H1 (cell line): ENCODE results near the gene SCN10A. TPM values are rescaled to one million over a fixed set of nuclear protein-coding genes. Genes with fewer than 3 reads are reported as not detected.

Source experiments
- CTCF ChIA-PET: fragments of 300-600 bp; sonication (Branson Sonifier 250); formaldehyde crosslinking; loops from one replicate; lab custom pipeline; 2021; ENCODE audit not compliant: partially characterized antibody; lab: Charles Lee
- POLR2A ChIA-PET: fragments of 300-600 bp; sonication (Branson Sonifier 250); formaldehyde crosslinking; loops from one replicate; lab custom pipeline; 2021; ENCODE audit warnings: inconsistent platforms; ENCODE audit not compliant: partially characterized antibody; lab: Charles Lee
- DNase-seq, 2 experiments: peaks; one replicate each; pipeline versions ENCODE4 v3.0.0 to v3.0.0-alpha.2; 2010 to 2022; ENCODE audit warnings: low spot score in 2 of 2, low read depth in 1 of 2, mixed read lengths in 1 of 2
- FAIRE-seq: peaks from 2 replicates; lab custom pipeline; 2011; peaks lifted over from hg19 to GRCh38; lab: Jason Lieb, UNC
- H2AFZ ChIP-seq: 2 replicates; pipeline ENCODE4 v1.8.1; 2012; ENCODE audit warnings: low read length, inconsistent platforms
- H2AK5ac ChIP-seq: 2 replicates; pipeline ENCODE4 v1.6.1; 2013; ENCODE audit warnings: low read depth, low read length
- H2BK120ac ChIP-seq: replicated peaks from 2 replicates; pipeline ENCODE3; 2013; ENCODE audit warnings: low read depth, low read length, inconsistent platforms
- H2BK12ac ChIP-seq: 2 replicates; pipeline ENCODE4 v1.6.1; 2013; ENCODE audit warnings: low read depth, low read length
- H2BK15ac ChIP-seq: 2 replicates; pipeline ENCODE4 v1.6.1; 2013; ENCODE audit warnings: low read length
- H2BK20ac ChIP-seq: 2 replicates; pipeline ENCODE4 v1.6.1; 2013; ENCODE audit warnings: low read length
- H2BK5ac ChIP-seq: 2 replicates; pipeline ENCODE4 v1.6.1; 2013; ENCODE audit warnings: low read depth, low read length
- H3K14ac ChIP-seq: 2 replicates; pipeline ENCODE4 v1.6.1; 2013; ENCODE audit warnings: inconsistent platforms; ENCODE audit not compliant: insufficient read length
- H3K18ac ChIP-seq: 2 replicates; pipeline ENCODE4 v1.6.1; 2013; ENCODE audit warnings: low read length; ENCODE audit errors: extremely low read depth
- H3K23ac ChIP-seq: 2 replicates; pipeline ENCODE4 v1.6.1; 2013; ENCODE audit warnings: inconsistent platforms; ENCODE audit not compliant: insufficient read length
- H3K23me2 ChIP-seq: 2 replicates; pipeline ENCODE4 v1.6.1; 2013; ENCODE audit warnings: low read depth, low read length
- H3K27ac ChIP-seq: 2 replicates; pipeline ENCODE4 v1.6.1; 2011; ENCODE audit warnings: low read depth, low read length, inconsistent platforms
- H3K27me3 ChIP-seq, 4 experiments: replicated peaks in 1 of 4; 1 replicate in 1 of 4; 2 replicates in 3 of 4; pipeline versions ENCODE4 v1.6.1 to v1.8.1; 2011 to 2013; ENCODE audit warnings: low read length in 3 of 4, mild to moderate bottlenecking in 3 of 4, inconsistent platforms in 2 of 4, mixed read lengths in 2 of 4, moderate library complexity in 1 of 4; ENCODE audit not compliant: control insufficient read depth in 3 of 4, insufficient read depth in 3 of 4; ENCODE audit errors: extremely low read depth in 1 of 4
- H3K36me3 ChIP-seq, 4 experiments: 2 replicates each; pipeline versions ENCODE4 v1.6.1 to v1.8.1; 2011 to 2013; ENCODE audit warnings: mild to moderate bottlenecking in 4 of 4, low read length in 3 of 4, moderate library complexity in 2 of 4, control low read depth in 1 of 4, inconsistent platforms in 1 of 4; ENCODE audit not compliant: insufficient read depth in 4 of 4, control insufficient read depth in 2 of 4
- H3K4ac ChIP-seq: replicated peaks from 2 replicates; pipeline ENCODE3; 2013; ENCODE audit warnings: low read length, low read depth, mixed read lengths, inconsistent platforms; ENCODE audit not compliant: insufficient read length
- H3K4me1 ChIP-seq, 4 experiments: replicated peaks in 1 of 4; 1 replicate in 1 of 4; 2 replicates in 3 of 4; pipeline versions ENCODE4 v1.6.1 to v1.8.1; 2011 to 2013; ENCODE audit warnings: low read length in 3 of 4, inconsistent platforms in 2 of 4, mixed read lengths in 1 of 4; ENCODE audit not compliant: insufficient read depth in 4 of 4, control insufficient read depth in 3 of 4
- H3K4me2 ChIP-seq, 2 experiments: 2 replicates each; pipeline versions ENCODE4 v1.6.1 to v1.8.1; 2011 to 2013; ENCODE audit warnings: low read depth in 2 of 2, low read length in 2 of 2, control low read depth in 1 of 2, inconsistent platforms in 1 of 2, mild to moderate bottlenecking in 1 of 2; ENCODE audit not compliant: insufficient read depth in 1 of 2
- H3K4me3 ChIP-seq, 4 experiments: fragments of 200-600, 300-600 bp in 1 of 4; sonication (generic), shearing (Covaris generic), sonication (Bioruptor Twin) in 1 of 4; 2 replicates each; pipeline versions ENCODE4 v1.5.1 to v1.8.1; 2011 to 2016; ENCODE audit warnings: low read length in 4 of 4, low read depth in 3 of 4, control low read depth in 2 of 4, inconsistent platforms in 2 of 4, mild to moderate bottlenecking in 2 of 4, mixed read lengths in 1 of 4, moderate library complexity in 1 of 4; ENCODE audit not compliant: insufficient read depth in 2 of 4; ENCODE audit errors: extremely low read depth in 1 of 4
- H3K56ac ChIP-seq: replicated peaks from 2 replicates; pipeline ENCODE3; 2013; ENCODE audit warnings: low read depth, mild to moderate bottlenecking, mixed read lengths, low read length, inconsistent platforms; ENCODE audit not compliant: insufficient read length
- H3K79me1 ChIP-seq: 2 replicates; pipeline ENCODE4 v1.6.1; 2013; ENCODE audit warnings: low read depth, low read length, control low read depth
- H3K79me2 ChIP-seq, 2 experiments: 2 replicates each; pipeline versions ENCODE4 v1.6.1 to v1.8.1; 2012 to 2013; ENCODE audit warnings: low read length in 2 of 2, mild to moderate bottlenecking in 2 of 2, inconsistent platforms in 1 of 2; ENCODE audit not compliant: insufficient read depth in 2 of 2, control insufficient read depth in 1 of 2
- H3K9ac ChIP-seq, 4 experiments: replicated peaks in 1 of 4; 1 replicate in 1 of 4; 2 replicates in 3 of 4; pipeline versions ENCODE4 v1.6.1 to v1.8.1; 2011 to 2013; ENCODE audit warnings: low read depth in 3 of 4, low read length in 3 of 4, control low read depth in 2 of 4, mild to moderate bottlenecking in 2 of 4, moderate library complexity in 2 of 4, inconsistent platforms in 1 of 4; ENCODE audit errors: extremely low read depth in 1 of 4
- H3K9me3 ChIP-seq, 2 experiments: 2 replicates each; pipeline versions ENCODE4 v1.6.1 to v1.8.1; 2012 to 2013; ENCODE audit warnings: mild to moderate bottlenecking in 2 of 2, moderate library complexity in 2 of 2, control low read depth in 1 of 2, inconsistent platforms in 1 of 2, low read depth in 1 of 2, low read length in 1 of 2, mixed read lengths in 1 of 2; ENCODE audit not compliant: insufficient read depth in 2 of 2
- H4K20me1 ChIP-seq, 2 experiments: replicated peaks in 1 of 2; 2 replicates each; pipeline versions ENCODE3 to v1.8.1; 2011 to 2013; ENCODE audit warnings: inconsistent platforms in 2 of 2, low read length in 2 of 2, mild to moderate bottlenecking in 1 of 2; ENCODE audit not compliant: insufficient read depth in 2 of 2, control insufficient read depth in 1 of 2
- H4K5ac ChIP-seq: 2 replicates; pipeline ENCODE4 v1.6.1; 2013; ENCODE audit warnings: low read length, low read depth, mixed read lengths, inconsistent platforms; ENCODE audit not compliant: insufficient read length
- H4K8ac ChIP-seq: 2 replicates; pipeline ENCODE4 v1.8.0; 2013; ENCODE audit warnings: mild to moderate bottlenecking, moderate library complexity, low read length, inconsistent platforms; ENCODE audit not compliant: insufficient read depth; ENCODE audit errors: extremely low read depth
- H4K91ac ChIP-seq: replicated peaks from 2 replicates; pipeline ENCODE3; 2013; ENCODE audit warnings: low read length, mixed read lengths, inconsistent platforms; ENCODE audit not compliant: insufficient read length
- CEBPB ChIP-seq: IDR thresholded peaks from 2 replicates; pipeline ENCODE4 v1.6.1; 2012; ENCODE audit warnings: low read depth, low read length
- EP300 ChIP-seq, 2 experiments: IDR thresholded peaks; 1 replicate in 1 of 2; 2 replicates in 1 of 2; pipeline ENCODE4 v1.6.1; 2011 to 2012; ENCODE audit warnings: low read depth in 2 of 2, low read length in 2 of 2, mild to moderate bottlenecking in 2 of 2, borderline replicate concordance in 1 of 2, inconsistent platforms in 1 of 2, moderate library complexity in 1 of 2
- GTF2F1 ChIP-seq: IDR thresholded peaks from 2 replicates; pipeline ENCODE4 v1.6.1; 2012; ENCODE audit warnings: low read depth, low read length, improper control_type of control experiment, borderline replicate concordance
- KDM1A ChIP-seq: fragments of 200-600, 300-600 bp; sonication (generic); IDR thresholded peaks from 2 replicates; pipeline ENCODE4 v1.7.1; 2016; ENCODE audit warnings: mild to moderate bottlenecking, low read length, borderline replicate concordance
- PHF8 ChIP-seq: fragments of 200-600 bp; sonication (generic); conservative IDR thresholded peaks from 2 replicates; pipeline ENCODE4 v1.7.1; 2012; ENCODE audit warnings: low read depth, mild to moderate bottlenecking, inconsistent platforms, low read length, moderate library complexity
- SIN3A ChIP-seq, 2 experiments: IDR thresholded peaks in 1 of 2; conservative IDR thresholded peaks in 1 of 2; 2 replicates each; pipeline ENCODE4 v1.6.1; 2011 to 2012; ENCODE audit warnings: low read length in 2 of 2, improper control_type of control experiment in 1 of 2, low read depth in 1 of 2, mild to moderate bottlenecking in 1 of 2
- SP1 ChIP-seq: IDR thresholded peaks from 2 replicates; pipeline ENCODE4 v1.6.1; 2011; ENCODE audit warnings: low read depth, low read length
- SP2 ChIP-seq: IDR thresholded peaks from 2 replicates; pipeline ENCODE4 v1.6.1; 2012; ENCODE audit warnings: mild to moderate bottlenecking, low read length, inconsistent platforms
- SUZ12 ChIP-seq: fragments of 200-600 bp; sonication (generic); IDR thresholded peaks from 2 replicates; pipeline ENCODE4 v1.6.1; 2012; ENCODE audit warnings: mild to moderate bottlenecking, inconsistent platforms, low read length, moderate library complexity, mixed read lengths
- TAF1 ChIP-seq: IDR thresholded peaks from 2 replicates; pipeline ENCODE4 v1.6.1; 2011; ENCODE audit warnings: mild to moderate bottlenecking, low read depth, low read length
- TAF7 ChIP-seq: optimal IDR thresholded peaks from 2 replicates; pipeline ENCODE3; 2011; ENCODE audit warnings: low read depth, mild to moderate bottlenecking, inconsistent platforms, low read length, moderate library complexity, borderline replicate concordance
- TBP ChIP-seq: IDR thresholded peaks from 2 replicates; pipeline ENCODE4 v1.6.1; 2011; ENCODE audit warnings: low read depth, low read length, improper control_type of control experiment
- YY1 ChIP-seq: IDR thresholded peaks from 2 replicates; pipeline ENCODE4 v1.6.1; 2011; ENCODE audit warnings: low read depth, mild to moderate bottlenecking, low read length
- ZNF274 ChIP-seq: IDR thresholded peaks from 2 replicates; pipeline ENCODE4 v1.7.0; 2012; ENCODE audit warnings: low read length, borderline replicate concordance; ENCODE audit errors: extremely low read depth
- WGBS, 2 experiments: shearing (Covaris generic) in 1 of 2; methylation state at CpG; one replicate each; pipeline versions ENCODE4 v1.1.6 to v1.1.7; 2013 to 2015; ENCODE audit warnings: low lambda C conversion rate in 2 of 2, mixed read lengths in 2 of 2, inconsistent platforms in 1 of 2, low coverage in 1 of 2, missing lambda C conversion rate in 1 of 2; ENCODE audit not compliant: insufficient replicate concordance in 2 of 2, insufficient coverage in 1 of 2, insufficient read length in 1 of 2; ENCODE audit errors: extremely low coverage in 1 of 2, missing lambda C conversion rate in 1 of 2; 5-methylcytosine and 5-hydroxymethylcytosine counted together
- polyA plus RNA-seq, 7 experiments: library from polyadenylated mRNA; depleted of rRNA in 3 of 7; stranded (reverse) in 5 of 7; unstranded in 2 of 7; fragments of >200 nt in 5 of 7; fragments of 200-250 nt in 2 of 7; gene quantifications; 1 replicate in 5 of 7; 2 replicates in 1 of 7; 4 replicates in 1 of 7; pipeline versions ENCODE4 v1.2.1 to v1.2.3, GENCODE V29; 2011 to 2013; ENCODE audit warnings: missing spikeins in 2 of 7, mixed read lengths in 2 of 7
- total RNA-seq: library from RNA; stranded (reverse); fragmentation: NEBNext Ultra II Directional; extraction: Animal tissue kit (Norgen Biotek cat#: 25700); gene quantifications from 2 replicates; pipeline ENCODE4 v1.2.1, GENCODE V29; 2021

Gene SCN10A
- total and polyA plus RNA-seq, 2 of the 8 experiments (the other 6 are each of a cell fraction or from before 2014, with no cell fraction given): not detected

- ChIA-PET CTCF (interaction anchor here (1.0 to 10.3 kb wide), 3 partner anchors 10 to 918 kb away, joined by 3 to 80 read pairs (median 4); no protein-coding TSS in a partner anchor), POLR2A (no interaction called here)
- H2BK120ac ChIP-seq: no peak overlapping the region
- H3K14ac ChIP-seq: no peak overlapping the region
- H3K4me2 ChIP-seq: no peak overlapping the region
- TF ChIP-seq SUZ12 (no peak), TAF7 (no peak), SP1 (no peak), KDM1A (no peak), TBP (no peak), SP2 (no peak), GTF2F1 (no peak), YY1 (no peak), PHF8 (no peak), ZNF274 (no peak), TAF1 (no peak), CEBPB (no peak), EP300 (IDR thresholded peaks at IDR 0.05; ENCODE audit: borderline replicate concordance in 1 of 2, low read depth in 2 of 2, low read length in 2 of 2) (no peak), SIN3A (conservative IDR thresholded peaks at IDR 0.05 in 1 of 2, IDR thresholded peaks at IDR 0.05 in 1 of 2; ENCODE audit: low read depth in 1 of 2, low read length in 2 of 2) (no peak)
- H3K9ac ChIP-seq: no peak overlapping the region
- no peak overlapping the region for H2BK15ac ChIP-seq
- no peak overlapping the region for H3K18ac ChIP-seq
- no peak overlapping the region for H3K27ac ChIP-seq
- H3K4me1 ChIP-seq: no peaks in the 10 kb centered on the region
- H2BK20ac ChIP-seq: no peak overlapping the region
- H3K79me2 ChIP-seq: no peaks in the 10 kb centered on the region
- H2BK5ac ChIP-seq: no peak overlapping the region
- no peak overlapping the region for H4K91ac ChIP-seq
- no peak overlapping the region for H4K8ac ChIP-seq
- H4K5ac ChIP-seq: no peak overlapping the region
- no peak overlapping the region for H3K56ac ChIP-seq
- no peaks in the 10 kb centered on the region for H3K9me3 ChIP-seq
- no peak for DNase-seq
- no peaks in the 10 kb centered on the region for H4K20me1 ChIP-seq
- H3K4me3 ChIP-seq: no peak overlapping the region
- H2AK5ac ChIP-seq: no peak overlapping the region
- no peak for FAIRE-seq
- no peaks in the 10 kb centered on the region for H3K79me1 ChIP-seq
- 75% methylated on average over 1 of the region's 1 CpG; no CpG with 5 or more reads in 1 of the 2 experiments for WGBS, 2 experiments
- no peak overlapping the region for H3K23ac ChIP-seq
- no peaks in the 10 kb centered on the region for H3K23me2 ChIP-seq
- H2BK12ac ChIP-seq: no peak overlapping the region
- H3K27me3 ChIP-seq: no peaks in the 10 kb centered on the region
- H3K36me3 ChIP-seq: no peaks in the 10 kb centered on the region
- H2AFZ ChIP-seq: no peak overlapping the region
- no peak overlapping the region for H3K4ac ChIP-seq
Observed at GRCh38 chr3:38728008-38728407, 88.0 kb downstream of the SCN10A start.
